ENCODE data around the gene NFKBIB.
"Not testable (repeated sequence)": the region's sequence is repeated elsewhere in the genome, so short reads cannot be mapped to it uniquely, and the experiment has no call there.

The NFKBIB gene

GRCh38 chr19:38880076-38880881, 19.5 kb upstream of the NFKBIB start:
- H3K27ac ChIP-seq (ENCODE audit: low read length): no peak overlapping the region
- H2AFZ ChIP-seq (ENCODE audit: low read depth, low read length): no peak overlapping the region
- ATAC-seq (ENCODE audit: insufficient read depth, low read depth) (no peak), DNase-seq (no peak)
- no peak overlapping the region for H3K4me2 ChIP-seq (ENCODE audit: insufficient read depth, low read length)
- H3K4me1 ChIP-seq (ENCODE audit: insufficient read depth, low read length): peaks cover 18% of the 10 kb centered on the region
- H3K27me3 ChIP-seq (ENCODE audit: insufficient read depth, low read length, poor library complexity): no peaks in the 10 kb centered on the region
- H3K36me3 ChIP-seq (ENCODE audit: insufficient read depth, low read length): peaks cover 21% of the 10 kb centered on the region
- H3K4me3 ChIP-seq (ENCODE audit: low read depth in 1 of 2, low read length in 2 of 2): no peak overlapping the region
- no peak for TF ChIP-seq EZH2 (IDR thresholded peaks at IDR 0.05; ENCODE audit: borderline replicate concordance, low read depth, low read length, severe bottlenecking)
- no peak for TF ChIP-seq CTCF (IDR thresholded peaks at IDR 0.05; ENCODE audit: borderline replicate concordance, extremely low read depth, low read length, poor library complexity, severe bottlenecking)
- no peaks in the 10 kb centered on the region for H4K20me1 ChIP-seq (ENCODE audit: insufficient read depth, low read length)
- no peaks in the 10 kb centered on the region for H3K9me3 ChIP-seq (ENCODE audit: insufficient read depth, low read length, severe bottlenecking)
- H3K9ac ChIP-seq (ENCODE audit: low read depth, low read length): no peak overlapping the region
- H3K79me2 ChIP-seq (ENCODE audit: insufficient read depth, low read length): no peaks in the 10 kb centered on the region

- TF ChIP-seq EZH2 (IDR thresholded peaks at IDR 0.05; ENCODE audit: borderline replicate concordance, low read depth, low read length, severe bottlenecking): no peak
- no peak for TF ChIP-seq CTCF (IDR thresholded peaks at IDR 0.05; ENCODE audit: borderline replicate concordance, extremely low read depth, low read length, poor library complexity, severe bottlenecking)
- Histone ChIP-seq H3K9me3 (ENCODE audit: insufficient read depth, low read length, severe bottlenecking) (no peaks in the 10 kb centered on the region), H3K27ac (ENCODE audit: low read length) (no peak overlapping the region), H4K20me1 (ENCODE audit: insufficient read depth, low read length) (no peaks in the 10 kb centered on the region), H3K27me3 (ENCODE audit: insufficient read depth, low read length, poor library complexity) (no peaks in the 10 kb centered on the region), H3K79me2 (ENCODE audit: insufficient read depth, low read length) (no peaks in the 10 kb centered on the region), H3K4me2 (ENCODE audit: insufficient read depth, low read length) (no peak overlapping the region), H3K4me3 (ENCODE audit: low read depth in 1 of 2, low read length in 2 of 2) (no peak overlapping the region), H3K9ac (ENCODE audit: low read depth, low read length) (no peak overlapping the region), H3K4me1 (ENCODE audit: insufficient read depth, low read length) (peaks cover 18% of the 10 kb centered on the region), H3K36me3 (ENCODE audit: insufficient read depth, low read length) (peaks cover 21% of the 10 kb centered on the region), H2AFZ (ENCODE audit: low read depth, low read length) (no peak overlapping the region)
- no peak for ATAC-seq (ENCODE audit: insufficient read depth, low read depth)
- DNase-seq: no peak
These were observed 18.7 kb upstream of the NFKBIB start for GRCh38 chr19:38880882-38881609.

- no peak overlapping the region for H3K27ac ChIP-seq (ENCODE audit: low read length)
- no peaks in the 10 kb centered on the region for H4K20me1 ChIP-seq (ENCODE audit: insufficient read depth, low read length)
- H3K79me2 ChIP-seq (ENCODE audit: insufficient read depth, low read length): no peaks in the 10 kb centered on the region
- DNase-seq (no peak), ATAC-seq (ENCODE audit: insufficient read depth, low read depth) (no peak)
- no peak overlapping the region for H3K4me2 ChIP-seq (ENCODE audit: insufficient read depth, low read length)
- no peaks in the 10 kb centered on the region for H3K9me3 ChIP-seq (ENCODE audit: insufficient read depth, low read length, severe bottlenecking)
- H3K4me3 ChIP-seq (ENCODE audit: low read depth in 1 of 2, low read length in 2 of 2): no peak overlapping the region
- no peak overlapping the region for H3K9ac ChIP-seq (ENCODE audit: low read depth, low read length)
- no peak for TF ChIP-seq EZH2 (IDR thresholded peaks at IDR 0.05; ENCODE audit: borderline replicate concordance, low read depth, low read length, severe bottlenecking)
- TF ChIP-seq CTCF (IDR thresholded peaks at IDR 0.05; ENCODE audit: borderline replicate concordance, extremely low read depth, low read length, poor library complexity, severe bottlenecking): no peak
- no peaks in the 10 kb centered on the region for H3K27me3 ChIP-seq (ENCODE audit: insufficient read depth, low read length, poor library complexity)
- peaks cover 28% of the 10 kb centered on the region for H3K36me3 ChIP-seq (ENCODE audit: insufficient read depth, low read length)
- H2AFZ ChIP-seq (ENCODE audit: low read depth, low read length): no peak overlapping the region
- peaks cover 13% of the 10 kb centered on the region for H3K4me1 ChIP-seq (ENCODE audit: insufficient read depth, low read length)
These were observed 16.5 kb upstream of the NFKBIB start for GRCh38 chr19:38883286-38883685.

GRCh38 chr19:38884691-38885090, 15.1 kb upstream of the NFKBIB start:
- not testable (repeated sequence) for H3K4me1 ChIP-seq (ENCODE audit: insufficient read depth, low read length); H3K79me2 ChIP-seq (ENCODE audit: insufficient read depth, low read length); H3K4me2 ChIP-seq (ENCODE audit: insufficient read depth, low read length); H4K20me1 ChIP-seq (ENCODE audit: insufficient read depth, low read length); H3K4me3 ChIP-seq (ENCODE audit: low read depth in 1 of 2, low read length in 2 of 2); H2AFZ ChIP-seq (ENCODE audit: low read depth, low read length); ATAC-seq (ENCODE audit: insufficient read depth, low read depth); H3K9ac ChIP-seq (ENCODE audit: low read depth, low read length); DNase-seq; H3K9me3 ChIP-seq (ENCODE audit: insufficient read depth, low read length, severe bottlenecking); H3K27me3 ChIP-seq (ENCODE audit: insufficient read depth, low read length, poor library complexity); H3K27ac ChIP-seq (ENCODE audit: low read length)
- H3K36me3 ChIP-seq (ENCODE audit: insufficient read depth, low read length): peaks cover 42% of the 10 kb centered on the region
